ENCODE measurements around the gene ANKS6. TPM values are rescaled to one million over a fixed set of nuclear protein-coding genes. Genes with fewer than 3 reads are reported as not detected.

The ANKS6 gene
- total and polyA plus RNA-seq, 4 donors, result 8.0 to 31.3 (median 19.8) TPM

DNA sequence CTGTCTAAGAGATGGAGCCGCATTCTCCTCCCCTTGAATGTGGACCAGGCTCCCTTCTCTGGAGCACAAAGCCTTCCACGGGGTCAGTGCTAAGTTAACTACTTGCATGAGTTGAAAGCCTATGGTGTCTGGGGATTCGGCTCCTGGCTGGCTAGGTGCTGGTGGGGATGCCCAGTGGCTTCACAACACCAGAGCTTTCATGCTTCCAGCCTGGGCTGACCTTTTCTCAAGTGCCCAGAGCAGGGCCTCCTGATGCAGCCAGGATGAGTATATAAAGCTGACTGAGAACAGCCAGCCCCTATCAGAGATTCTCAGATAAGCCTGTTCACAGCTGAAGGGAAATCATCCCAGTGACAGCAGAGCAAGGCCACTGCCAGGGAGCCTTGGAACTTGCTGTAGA lies 22.9 kb upstream of the ANKS6 start:
- WGBS (ENCODE audit: insufficient coverage), result 96% methylated on average over 3 of the region's 3 CpGs
- Histone ChIP-seq H3K27ac (ENCODE audit: low read depth, low read length) (no peak overlapping the region), H3K4me3 (ENCODE audit: low read depth, low read length) (no peak overlapping the region), H3K4me1 (ENCODE audit: control insufficient read depth, insufficient read depth, low read length) (no peaks in the 10 kb centered on the region), H3K27me3 (ENCODE audit: control insufficient read depth, insufficient read depth, low read length) (no peaks in the 10 kb centered on the region), H3K36me3 (ENCODE audit: control insufficient read depth, insufficient read depth, low read length) (no peaks in the 10 kb centered on the region), H3K9me3 (ENCODE audit: control insufficient read depth, insufficient read depth, low read length) (no peaks in the 10 kb centered on the region)
- DNase-seq (ENCODE audit: low read depth in 4 of 6, low spot score in 6 of 6), result no peak

DNA sequence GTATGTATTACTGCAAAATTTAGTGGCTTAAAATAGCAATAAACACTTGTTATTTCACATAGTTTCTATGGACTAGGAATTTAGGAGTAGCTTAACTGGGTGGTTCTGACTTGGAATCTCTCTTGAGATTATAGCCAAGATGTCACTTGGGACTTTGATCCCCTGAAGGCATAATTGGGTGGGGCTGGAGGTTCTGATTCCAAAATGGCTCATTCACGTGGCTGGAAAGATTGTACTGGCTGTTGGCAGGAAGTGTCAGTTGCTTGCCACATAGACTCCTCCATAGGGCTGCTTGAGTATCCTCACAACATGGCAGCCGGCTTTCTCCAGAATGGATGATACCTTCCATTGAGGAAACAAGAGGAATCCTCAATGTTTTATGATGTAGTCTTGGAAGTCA lies 22.4 kb upstream of the ANKS6 start:
- no peaks in the 10 kb centered on the region for H3K4me1 ChIP-seq (ENCODE audit: control insufficient read depth, insufficient read depth, low read length)
- no peak overlapping the region for H3K4me3 ChIP-seq (ENCODE audit: low read depth, low read length)
- no peaks in the 10 kb centered on the region for H3K27me3 ChIP-seq (ENCODE audit: control insufficient read depth, insufficient read depth, low read length)
- 67% methylated on average over 1 of the region's 2 CpGs for WGBS (ENCODE audit: insufficient coverage)
- no peak for DNase-seq (ENCODE audit: low read depth in 4 of 6, low spot score in 6 of 6)
- H3K9me3 ChIP-seq (ENCODE audit: control insufficient read depth, insufficient read depth, low read length), result no peaks in the 10 kb centered on the region
- H3K27ac ChIP-seq (ENCODE audit: low read depth, low read length), result no peak overlapping the region
- H3K36me3 ChIP-seq (ENCODE audit: control insufficient read depth, insufficient read depth, low read length), result no peaks in the 10 kb centered on the region

DNA sequence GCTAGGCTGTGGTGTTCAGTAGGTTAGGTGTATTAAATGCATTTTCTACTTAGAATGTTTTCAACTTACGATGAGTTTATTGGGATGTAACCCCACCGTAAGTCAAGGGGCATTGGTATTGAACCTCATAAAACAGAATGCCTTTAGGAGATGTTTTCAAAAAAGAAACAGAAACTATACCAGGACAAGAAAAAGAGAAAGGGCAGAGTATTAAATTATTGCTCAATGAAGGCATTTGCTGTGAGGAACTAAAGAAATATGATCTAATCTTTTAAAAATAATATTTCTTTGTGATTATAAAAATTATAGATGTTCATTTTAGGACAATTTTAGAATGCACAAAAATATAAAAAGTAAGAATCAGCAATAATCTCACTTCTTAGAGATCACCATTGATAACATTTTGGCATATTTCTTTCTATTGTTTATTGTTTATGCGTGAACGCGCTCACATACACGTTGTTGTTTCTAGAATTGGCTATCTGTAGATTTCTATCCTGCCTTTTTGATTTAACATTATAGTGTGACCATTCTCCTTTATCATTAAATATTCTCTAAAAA lies 19.1 kb upstream of the ANKS6 start:
- Histone ChIP-seq H3K9me3 (ENCODE audit: control insufficient read depth, insufficient read depth, low read length) (no peaks in the 10 kb centered on the region), H3K27me3 (ENCODE audit: control insufficient read depth, insufficient read depth, low read length) (no peaks in the 10 kb centered on the region), H3K36me3 (ENCODE audit: control insufficient read depth, insufficient read depth, low read length) (no peaks in the 10 kb centered on the region), H3K4me3 (ENCODE audit: low read depth, low read length) (no peak overlapping the region), H3K27ac (ENCODE audit: low read depth, low read length) (no peak overlapping the region), H3K4me1 (ENCODE audit: control insufficient read depth, insufficient read depth, low read length) (no peaks in the 10 kb centered on the region)
- whole genome bisulfite sequencing (ENCODE audit: insufficient coverage), result no CpG with 5 or more reads among the region's 6 CpGs
- no peak for DNase-seq (ENCODE audit: low read depth in 4 of 6, low spot score in 6 of 6)

DNA sequence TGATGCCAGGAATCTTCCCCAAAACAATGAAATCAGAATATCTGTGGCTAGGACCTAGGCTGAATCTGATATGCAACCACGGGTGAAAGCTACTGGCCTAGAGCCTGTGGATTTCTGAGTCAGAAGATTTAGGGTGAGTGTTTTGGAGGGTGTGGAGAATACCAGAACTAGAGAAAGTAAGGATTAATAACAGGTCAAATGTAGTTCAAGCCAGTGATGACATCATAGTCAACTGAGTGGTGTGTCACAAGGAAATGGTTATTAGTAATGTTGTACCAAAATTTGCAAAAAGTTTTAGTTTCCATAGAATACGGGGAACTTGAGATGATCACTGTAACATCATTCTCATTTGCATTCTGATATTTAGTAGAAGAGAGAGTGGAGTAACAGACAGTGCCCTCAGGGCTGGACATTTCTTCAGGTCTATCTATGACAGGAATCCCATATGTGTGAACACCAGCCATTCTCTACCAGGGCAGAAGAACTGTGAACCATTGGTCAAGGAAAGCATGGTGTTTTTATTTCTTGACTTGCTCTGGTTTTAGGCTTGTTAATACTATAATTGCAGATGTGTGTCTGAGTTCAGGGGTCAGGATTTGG lies 14.8 kb upstream of the ANKS6 start:
- Histone ChIP-seq H3K4me3 (ENCODE audit: low read depth, low read length) (no peak overlapping the region), H3K4me1 (ENCODE audit: control insufficient read depth, insufficient read depth, low read length) (peaks cover 15% of the 10 kb centered on the region), H3K36me3 (ENCODE audit: control insufficient read depth, insufficient read depth, low read length) (no peaks in the 10 kb centered on the region), H3K27me3 (ENCODE audit: control insufficient read depth, insufficient read depth, low read length) (peaks cover 4% of the 10 kb centered on the region), H3K27ac (ENCODE audit: low read depth, low read length) (no peak overlapping the region), H3K9me3 (ENCODE audit: control insufficient read depth, insufficient read depth, low read length) (no peaks in the 10 kb centered on the region)
- no peak for DNase-seq (ENCODE audit: low read depth in 4 of 6, low spot score in 6 of 6)
- 100% methylated on average over 1 of the region's 2 CpGs for WGBS (ENCODE audit: insufficient coverage)

DNA sequence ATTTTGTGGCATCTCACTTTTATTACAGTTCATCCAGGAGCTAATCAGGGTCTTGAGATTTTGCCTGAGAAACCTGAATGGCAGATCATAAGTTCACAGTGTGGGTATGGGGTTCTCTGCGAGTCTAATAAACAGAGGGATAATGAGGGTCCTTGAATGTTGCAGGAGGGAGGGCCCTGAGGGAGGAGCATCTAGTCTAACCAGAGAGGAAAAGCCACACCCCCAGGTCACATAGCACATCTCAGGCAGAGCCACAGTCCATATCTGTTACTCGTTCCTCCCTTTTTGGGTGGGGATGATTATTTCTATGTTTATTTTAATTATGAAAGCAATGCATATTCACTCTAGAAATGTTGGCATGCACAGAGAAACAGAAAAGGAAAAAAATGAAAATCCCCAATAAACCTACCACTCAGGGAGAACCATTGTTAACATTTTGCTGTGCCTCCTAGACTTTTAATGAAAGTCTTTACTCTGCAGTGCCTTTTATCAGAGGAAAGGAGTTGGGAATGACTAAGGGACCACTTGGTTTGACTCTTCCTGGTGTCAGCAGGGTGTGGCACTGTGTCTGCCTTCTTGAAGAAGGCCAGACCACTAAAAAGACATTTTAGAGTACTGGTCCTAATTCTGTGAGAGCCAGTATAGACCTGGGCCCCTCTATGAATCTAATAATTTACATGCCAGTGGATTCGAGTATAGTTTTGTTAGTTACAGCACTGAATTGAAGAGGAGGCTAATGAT lies 13.9 kb upstream of the ANKS6 start:
- DNase-seq (ENCODE audit: low read depth in 4 of 6, low spot score in 6 of 6), result no peak
- Histone ChIP-seq H3K4me3 (ENCODE audit: low read depth, low read length) (no peak overlapping the region), H3K27ac (ENCODE audit: low read depth, low read length) (no peak overlapping the region)

DNA sequence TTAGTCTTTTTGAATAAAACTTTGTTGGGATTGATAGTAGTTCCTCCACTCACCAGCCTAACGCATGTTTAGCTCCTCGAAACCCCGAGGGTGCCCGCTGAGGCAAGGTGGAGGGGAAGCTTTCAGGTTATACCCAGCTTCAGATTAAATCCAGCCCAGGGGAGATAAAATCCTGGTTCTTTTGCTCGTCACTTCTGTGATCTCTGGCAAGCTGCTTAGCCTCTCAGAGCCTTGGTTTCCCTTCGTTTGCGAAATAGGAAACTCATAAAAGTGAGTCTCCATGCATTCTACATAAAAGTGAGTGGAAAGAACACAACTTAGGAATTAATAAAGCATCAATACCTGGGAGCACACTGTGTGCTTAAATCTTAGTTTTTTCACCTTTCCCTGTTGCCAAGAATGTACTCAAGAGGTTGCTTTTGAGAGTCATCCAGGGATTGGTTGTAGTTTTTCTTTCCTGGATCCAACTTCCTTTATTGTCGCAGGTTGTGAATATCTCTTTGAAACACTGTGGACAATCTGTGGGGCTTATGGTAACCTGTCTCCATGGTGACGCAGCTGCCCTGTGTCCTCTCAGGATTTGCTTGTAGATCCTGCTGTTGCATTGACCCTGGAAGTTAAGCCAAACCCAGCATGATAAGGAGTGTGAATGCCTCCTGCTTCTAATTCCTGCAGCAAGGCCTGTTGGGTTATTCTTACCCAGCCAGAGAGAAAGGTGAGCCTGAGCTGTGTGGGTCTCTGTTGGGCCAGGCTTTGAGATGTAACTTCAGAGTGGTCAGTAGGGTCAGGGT lies 13.2 kb upstream of the ANKS6 start:
- peak in 2 of 6 donors; percentile 20 to 25 for DNase-seq (ENCODE audit: low read depth in 4 of 6, low spot score in 6 of 6)
- Histone ChIP-seq H3K36me3 (ENCODE audit: control insufficient read depth, insufficient read depth, low read length) (no peaks in the 10 kb centered on the region), H3K4me1 (ENCODE audit: control insufficient read depth, insufficient read depth, low read length) (peaks cover 15% of the 10 kb centered on the region), H3K27ac (ENCODE audit: low read depth, low read length) (no peak overlapping the region), H3K27me3 (ENCODE audit: control insufficient read depth, insufficient read depth, low read length) (peaks cover 4% of the 10 kb centered on the region), H3K4me3 (ENCODE audit: low read depth, low read length) (no peak overlapping the region), H3K9me3 (ENCODE audit: control insufficient read depth, insufficient read depth, low read length) (no peaks in the 10 kb centered on the region)
- WGBS (ENCODE audit: insufficient coverage), result 86% methylated on average over 9 of the region's 9 CpGs

More for the DNA sequence above, 13.9 kb upstream of the ANKS6 start:
- Histone ChIP-seq H3K27me3 (ENCODE audit: control insufficient read depth, insufficient read depth, low read length) (peaks cover 4% of the 10 kb centered on the region), H3K36me3 (ENCODE audit: control insufficient read depth, insufficient read depth, low read length) (no peaks in the 10 kb centered on the region), H3K9me3 (ENCODE audit: control insufficient read depth, insufficient read depth, low read length) (no peaks in the 10 kb centered on the region), H3K4me1 (ENCODE audit: control insufficient read depth, insufficient read depth, low read length) (peaks cover 15% of the 10 kb centered on the region)
- 60% methylated on average over 1 of the region's 3 CpGs for WGBS (ENCODE audit: insufficient coverage)

DNA sequence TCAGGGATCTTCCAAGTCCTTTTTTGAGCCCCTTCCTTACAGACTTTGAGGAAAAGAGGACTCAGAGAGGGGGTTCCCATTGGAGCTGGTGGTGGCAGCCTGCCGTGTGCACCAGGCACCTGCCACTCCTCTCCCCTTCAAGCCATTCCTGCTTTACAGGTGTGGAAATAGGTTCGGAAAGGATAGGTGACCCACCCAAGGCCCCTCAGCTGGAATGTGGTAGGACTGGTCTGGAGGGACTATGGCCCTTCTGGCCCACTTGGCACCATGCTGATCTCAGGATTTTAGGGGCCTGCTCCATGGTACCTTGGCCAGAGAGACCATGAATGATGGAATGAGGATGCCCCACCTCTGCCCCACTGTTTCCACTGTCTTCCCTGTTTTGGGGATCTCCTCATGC lies 12.5 kb upstream of the ANKS6 start:
- H3K4me3 ChIP-seq (ENCODE audit: low read depth, low read length), result no peak overlapping the region
- no CpG with 5 or more reads among the region's 2 CpGs for WGBS (ENCODE audit: insufficient coverage)

DNA sequence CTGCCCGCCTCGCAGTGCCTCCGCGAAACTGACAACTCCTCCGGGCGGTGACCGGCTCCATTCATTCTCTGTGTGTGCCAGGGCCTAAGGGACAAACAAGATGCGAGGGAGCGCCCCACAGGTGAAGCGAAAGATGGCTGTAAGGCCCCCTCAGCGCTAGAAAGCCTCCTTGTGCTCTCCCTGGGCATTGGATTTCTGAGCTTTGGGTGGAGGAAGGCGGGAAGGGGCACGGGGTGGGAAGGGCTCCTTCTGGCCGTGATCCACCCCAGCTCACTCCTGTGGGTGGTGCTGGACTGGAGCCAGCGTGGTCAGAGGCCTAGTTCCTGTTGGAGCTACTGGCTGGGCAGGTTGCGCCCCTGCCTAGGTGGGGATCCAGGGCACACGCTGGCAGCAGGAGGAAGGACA lies 12.1 kb upstream of the ANKS6 start:
- Histone ChIP-seq H3K4me1 (ENCODE audit: control insufficient read depth, insufficient read depth, low read length) (peaks cover 15% of the 10 kb centered on the region), H3K9me3 (ENCODE audit: control insufficient read depth, insufficient read depth, low read length) (no peaks in the 10 kb centered on the region), H3K27ac (ENCODE audit: low read depth, low read length) (no peak overlapping the region), H3K4me3 (ENCODE audit: low read depth, low read length) (peak overlapping the region; percentile 43), H3K36me3 (ENCODE audit: control insufficient read depth, insufficient read depth, low read length) (no peaks in the 10 kb centered on the region), H3K27me3 (ENCODE audit: control insufficient read depth, insufficient read depth, low read length) (peaks cover 4% of the 10 kb centered on the region)
- 35% methylated on average over 17 of the region's 17 CpGs for WGBS (ENCODE audit: insufficient coverage)
- peak in 1 of 6 donors; percentile 11 for DNase-seq (ENCODE audit: low read depth in 4 of 6, low spot score in 6 of 6)

More for the DNA sequence above, 12.5 kb upstream of the ANKS6 start:
- peaks cover 15% of the 10 kb centered on the region for H3K4me1 ChIP-seq (ENCODE audit: control insufficient read depth, insufficient read depth, low read length)
- no peak overlapping the region for H3K27ac ChIP-seq (ENCODE audit: low read depth, low read length)
- H3K9me3 ChIP-seq (ENCODE audit: control insufficient read depth, insufficient read depth, low read length), result no peaks in the 10 kb centered on the region
- no peaks in the 10 kb centered on the region for H3K36me3 ChIP-seq (ENCODE audit: control insufficient read depth, insufficient read depth, low read length)
- no peak for DNase-seq (ENCODE audit: low read depth in 4 of 6, low spot score in 6 of 6)
- peaks cover 4% of the 10 kb centered on the region for H3K27me3 ChIP-seq (ENCODE audit: control insufficient read depth, insufficient read depth, low read length)

DNA sequence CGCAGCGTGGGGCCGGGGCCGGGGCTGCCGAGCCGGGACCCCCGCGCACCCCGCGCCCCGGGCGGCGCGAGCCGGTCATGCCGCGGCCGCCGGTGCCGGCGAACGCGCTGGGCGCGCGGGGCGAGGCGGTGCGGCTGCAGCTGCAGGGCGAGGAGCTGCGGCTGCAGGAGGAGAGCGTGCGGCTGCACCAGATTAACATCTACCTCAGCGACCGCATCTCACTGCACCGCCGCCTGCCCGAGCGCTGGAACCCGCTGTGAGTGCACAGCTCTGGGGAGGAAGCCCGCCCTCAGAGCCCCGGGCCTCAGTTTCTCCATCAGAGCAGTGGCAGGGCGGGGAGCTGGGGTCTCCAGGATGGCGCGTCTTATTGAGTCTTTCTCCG lies 11.4 kb upstream of the ANKS6 start:
- Histone ChIP-seq H3K9me3 (ENCODE audit: control insufficient read depth, insufficient read depth, low read length) (no peaks in the 10 kb centered on the region), H3K4me1 (ENCODE audit: control insufficient read depth, insufficient read depth, low read length) (peaks cover 15% of the 10 kb centered on the region), H3K4me3 (ENCODE audit: low read depth, low read length) (peak overlapping the region; percentile 43), H3K27me3 (ENCODE audit: control insufficient read depth, insufficient read depth, low read length) (peaks cover 4% of the 10 kb centered on the region), H3K27ac (ENCODE audit: low read depth, low read length) (no peak overlapping the region), H3K36me3 (ENCODE audit: control insufficient read depth, insufficient read depth, low read length) (no peaks in the 10 kb centered on the region)
- peak in 2 of 6 donors; percentile 49 to 65 for DNase-seq (ENCODE audit: low read depth in 4 of 6, low spot score in 6 of 6)
- 0% methylated on average over 46 of the region's 46 CpGs for WGBS (ENCODE audit: insufficient coverage)

Measured in spinal cord (tissue), 10 donors.